Activated T-cell treated with anti-CD3 and anti-CD28 coated beads, Interleukin-2, amount 50 U/mL, for 72 hours (primary cell): ENCODE results near the gene TEAD2. TPM values are rescaled to one million over a fixed set of nuclear protein-coding genes. Genes with fewer than 3 reads are reported as not detected.
"Not testable (repeated sequence)": the region's sequence is repeated elsewhere in the genome, so short reads cannot be mapped to it uniquely, and the experiment has no call there.

Experiments
- ATAC-seq, 2 donors: fragments of 150-1000 bp; cut with Tn5 transposase; replicated peaks in 1 of 2; 2 replicates each; pipeline ENCODE4 v1.10.0; 2021; ENCODE audit warnings: moderate library complexity in 2 of 2, mild to moderate bottlenecking in 1 of 2
- DNase-seq, 2 donors: peaks; one replicate each; pipeline ENCODE4 v3.0.0; 2021 to 2022; ENCODE audit warnings: mixed read lengths in 1 of 2
- H3K27ac Mint-ChIP-seq: one replicate; pipeline ENCODE4 v1.8.0; 2022; ENCODE audit warnings: mild to moderate bottlenecking, moderate library complexity, mixed read lengths
- H3K27me3 Mint-ChIP-seq: one replicate; pipeline ENCODE4 v1.8.0; 2022; ENCODE audit warnings: low read depth, mixed read lengths
- H3K36me3 Mint-ChIP-seq, 2 donors: one replicate each; pipeline ENCODE4 v1.8.0; 2022; ENCODE audit warnings: mixed read lengths in 2 of 2, mild to moderate bottlenecking in 1 of 2; ENCODE audit not compliant: insufficient read depth in 2 of 2
- H3K4me1 Mint-ChIP-seq: one replicate; pipeline ENCODE4 v1.8.0; 2022; ENCODE audit warnings: low read depth, mixed read lengths
- H3K4me3 Mint-ChIP-seq, 2 donors: one replicate each; pipeline ENCODE4 v1.8.0; 2022; ENCODE audit warnings: mild to moderate bottlenecking in 2 of 2, mixed read lengths in 2 of 2, moderate library complexity in 2 of 2
- H3K9me3 Mint-ChIP-seq, 2 donors: one replicate each; pipeline ENCODE4 v1.8.0; 2022; ENCODE audit warnings: mixed read lengths in 2 of 2
- total RNA-seq, 2 donors: library from RNA; stranded (reverse); gene quantifications; one replicate each; pipeline ENCODE4 v1.2.3, GENCODE V29; 2022

Gene TEAD2
- total RNA-seq, 2 donors from 2014 or later, result not detected

GRCh38 chr19:49338023-49338677, 24.1 kb downstream of the TEAD2 start:
- Mint-ChIP-seq H3K27ac (peak overlapping the region; percentile 68), H3K9me3 (no peaks in the 10 kb centered on the region), H3K4me1 (peaks cover 59% of the 10 kb centered on the region), H3K36me3 (peaks cover 15 to 19% of the 10 kb centered on the region in 2 donors), H3K27me3 (no peaks in the 10 kb centered on the region), H3K4me3 (peak overlapping the region in 1 of 2 donors; percentile 11)
- ATAC-seq (no peak), DNase-seq (no peak)

DNA sequence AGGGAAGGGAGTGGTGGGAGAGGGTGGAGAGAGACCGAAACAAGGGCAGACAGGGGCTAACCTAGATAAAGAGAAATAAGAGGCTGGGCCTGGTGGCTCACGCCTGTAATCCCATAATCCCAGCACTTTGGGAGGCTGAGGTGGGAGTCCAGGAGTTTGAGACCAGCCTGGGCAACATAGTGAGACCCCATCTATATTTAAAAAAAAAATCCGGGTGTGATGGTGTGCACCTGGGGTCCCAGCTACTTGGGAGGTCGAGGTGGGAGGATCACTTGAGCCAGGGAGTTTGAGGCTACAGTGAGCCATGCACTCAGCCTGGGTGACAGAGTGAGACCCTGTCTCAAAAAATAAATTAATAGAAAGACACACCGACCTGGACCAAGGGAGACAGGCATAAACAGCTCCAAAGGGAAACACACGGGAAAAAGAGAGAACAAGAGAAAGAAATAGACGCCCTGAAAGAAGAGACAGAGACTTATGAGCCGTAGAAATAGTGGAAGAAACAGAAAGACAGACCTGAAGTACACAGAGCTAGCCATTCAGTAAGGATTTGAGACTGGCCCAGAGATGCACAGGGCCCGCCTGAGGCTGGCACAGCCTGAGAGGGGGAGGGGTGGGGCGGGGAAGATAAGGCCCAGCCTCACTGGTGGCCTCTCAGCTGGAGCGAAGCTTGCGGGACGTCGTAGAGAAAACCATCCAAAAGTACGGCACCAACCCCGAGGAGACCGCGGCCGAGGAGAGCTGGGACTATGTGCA, 24.8 kb downstream of the TEAD2 start:
- Mint-ChIP-seq H3K9me3 (no peaks in the 10 kb centered on the region), H3K27ac (no peak overlapping the region), H3K4me1 (peaks cover 66% of the 10 kb centered on the region), H3K36me3 (peaks cover 15 to 19% of the 10 kb centered on the region in 2 donors), H3K27me3 (no peaks in the 10 kb centered on the region), H3K4me3 (peak overlapping the region; percentile 11 to 97)
- DNase-seq, result no peak
- no peak for ATAC-seq

GRCh38 chr19:49336482-49337266, 25.5 kb downstream of the TEAD2 start:
- ATAC-seq, result no peak
- DNase-seq, result no peak
- H3K9me3 Mint-ChIP-seq, result no peaks in the 10 kb centered on the region
- no peaks in the 10 kb centered on the region for H3K27me3 Mint-ChIP-seq
- peak overlapping the region; percentile 98 for H3K27ac Mint-ChIP-seq
- H3K36me3 Mint-ChIP-seq, result peaks cover 15 to 19% of the 10 kb centered on the region in 2 donors
- H3K4me3 Mint-ChIP-seq, result peak overlapping the region; percentile 95 to 97
- H3K4me1 Mint-ChIP-seq, result peaks cover 74% of the 10 kb centered on the region

DNA sequence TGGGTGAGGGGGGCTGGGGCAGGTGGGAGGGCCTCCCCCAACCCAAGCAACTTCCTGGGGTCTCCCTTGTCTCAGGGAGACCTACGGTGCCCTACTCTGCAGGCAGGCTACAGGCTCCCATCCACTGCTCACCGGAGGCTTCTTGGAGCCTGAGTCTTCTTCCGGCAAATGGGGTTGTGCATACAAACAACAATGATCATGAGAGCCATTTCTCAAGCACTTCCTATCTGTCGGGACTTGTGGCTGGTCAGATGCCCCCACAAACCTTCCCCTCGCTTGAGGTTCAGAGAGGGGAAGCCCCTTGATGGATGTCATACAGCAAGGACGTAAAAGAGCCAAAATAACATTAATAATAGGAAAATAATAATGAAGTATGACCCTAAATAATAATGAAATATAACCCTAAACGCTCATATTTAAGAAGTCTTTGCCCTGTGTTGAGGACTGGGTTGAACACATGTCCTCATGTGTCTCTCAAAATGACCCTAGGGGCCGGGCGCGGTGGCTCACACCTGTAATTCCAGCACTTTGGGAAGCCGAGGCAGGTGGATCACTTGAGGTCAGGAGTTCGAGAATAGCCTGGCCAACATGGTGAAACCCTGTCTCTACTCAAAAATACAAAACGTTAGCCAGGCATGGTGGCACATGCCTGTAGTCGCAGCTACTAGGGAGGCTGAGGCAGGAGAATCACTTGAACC, 26.3 kb downstream of the TEAD2 start:
- Mint-ChIP-seq H3K27ac (peak overlapping the region; percentile 98), H3K27me3 (no peaks in the 10 kb centered on the region), H3K36me3 (peaks cover 15 to 19% of the 10 kb centered on the region in 2 donors), H3K9me3 (no peaks in the 10 kb centered on the region), H3K4me3 (peak overlapping the region; percentile 95 to 97), H3K4me1 (peaks cover 81% of the 10 kb centered on the region)
- peak; percentile 25 to 26 for ATAC-seq
- peak; percentile 23 to 29 for DNase-seq

- Mint-ChIP-seq H3K27me3 (no peaks in the 10 kb centered on the region), H3K4me3 (peak within 1 kb of the TSS; percentile 95 to 97), H3K4me1 (peaks cover 81% of the 10 kb centered on the region), H3K36me3 (peaks cover 13 to 19% of the 10 kb centered on the region in 2 donors), H3K27ac (peak within 1 kb of the TSS; percentile 98), H3K9me3 (no peaks in the 10 kb centered on the region)
- DNase-seq (peak; percentile 60 to 63), ATAC-seq (peak; percentile 56 to 57)
Measured at GRCh38 chr19:49335071-49335783, 27.0 kb downstream of the TEAD2 start, which contains the start of gene CD37. Gene CD37 (plus strand): TSS chr19:49335406. CDS start chr19:49335541, 135 bp downstream.

GRCh38 chr19:49333811-49334288, 28.4 kb downstream of the TEAD2 start:
- H3K9me3 Mint-ChIP-seq, result no peaks in the 10 kb centered on the region
- no peaks in the 10 kb centered on the region for H3K27me3 Mint-ChIP-seq
- ATAC-seq (peak; percentile 60 to 71), DNase-seq (peak; percentile 72 to 75)
- peak overlapping the region; percentile 88 for H3K27ac Mint-ChIP-seq
- H3K4me1 Mint-ChIP-seq, result peaks cover 92% of the 10 kb centered on the region
- peak overlapping the region; percentile 87 to 89 for H3K4me3 Mint-ChIP-seq
- H3K36me3 Mint-ChIP-seq, result peaks cover 16% of the 10 kb centered on the region in 2 donors

DNA sequence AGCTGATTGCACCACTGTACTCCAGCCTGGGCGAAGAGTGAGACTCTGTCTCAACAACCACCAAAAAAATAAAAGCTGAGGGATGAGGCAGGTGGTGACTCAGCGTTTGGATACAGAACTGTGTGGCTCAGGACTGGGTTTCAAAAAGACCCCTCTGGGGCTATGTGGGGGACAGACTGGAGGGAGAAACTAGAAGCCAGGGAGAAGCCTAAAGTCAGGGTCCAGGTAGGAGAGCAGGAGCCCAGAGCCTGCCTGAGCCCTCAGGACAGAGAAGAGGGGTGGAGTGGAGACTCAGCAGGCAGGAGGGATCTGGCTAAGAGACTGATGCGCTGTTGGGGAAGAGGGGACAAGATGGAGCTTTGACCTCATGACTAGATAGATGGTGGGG, 28.8 kb downstream of the TEAD2 start:
- Mint-ChIP-seq H3K27me3 (no peaks in the 10 kb centered on the region), H3K4me3 (peak overlapping the region; percentile 87 to 89), H3K36me3 (peaks cover 13% of the 10 kb centered on the region in 2 donors), H3K27ac (peak overlapping the region; percentile 88), H3K4me1 (peaks cover 91% of the 10 kb centered on the region), H3K9me3 (no peaks in the 10 kb centered on the region)
- ATAC-seq (peak; percentile 3 to 4), DNase-seq (peak in 1 of 2 donors; percentile 22)

DNA sequence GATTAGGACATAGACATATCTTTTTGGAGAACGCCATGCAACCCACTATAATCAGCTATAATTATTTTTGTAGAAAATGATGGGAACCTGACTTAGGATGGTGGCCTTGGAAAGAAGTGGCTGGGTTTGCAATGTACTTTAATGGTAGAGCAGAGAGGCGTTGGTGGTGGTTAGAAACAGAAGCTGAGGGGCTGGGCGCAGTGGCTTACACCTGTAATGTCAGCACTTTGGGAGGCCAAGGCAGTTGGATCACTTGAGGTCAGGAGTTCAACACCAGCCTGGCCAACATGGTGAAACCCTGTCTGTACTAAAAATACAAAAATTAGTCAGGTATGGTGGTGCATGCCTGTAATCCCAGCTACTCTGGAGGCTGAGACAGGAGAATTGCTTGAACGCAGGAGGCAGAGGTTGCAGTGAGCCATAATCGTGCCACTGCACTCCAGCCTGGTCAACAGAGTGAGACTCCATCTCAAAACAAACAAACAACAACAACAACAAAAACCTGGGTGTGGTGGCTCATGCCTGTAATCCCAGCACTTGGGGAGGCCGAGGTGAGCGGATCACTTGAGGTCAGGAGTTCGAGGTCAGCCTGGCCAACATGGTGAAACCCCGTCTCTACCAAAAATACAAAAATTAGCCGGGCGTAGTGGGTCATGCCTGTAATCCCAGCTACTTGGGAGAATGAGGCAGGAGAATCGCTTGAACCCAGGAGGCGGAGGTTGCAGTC, 29.4 kb downstream of the TEAD2 start:
- Mint-ChIP-seq H3K27ac (peak overlapping the region; percentile 88), H3K36me3 (peaks cover 9 to 11% of the 10 kb centered on the region in 2 donors), H3K4me1 (peaks cover 91% of the 10 kb centered on the region), H3K4me3 (peak overlapping the region; percentile 87 to 89)
- ATAC-seq, H3K9me3 Mint-ChIP-seq, H3K27me3 Mint-ChIP-seq, DNase-seq: not testable (repeated sequence)

GRCh38 chr19:49331616-49332055, 30.6 kb downstream of the TEAD2 start:
- DNase-seq, result peak; percentile 71 to 75
- Mint-ChIP-seq H3K27ac (peak overlapping the region; percentile 43), H3K9me3 (no peaks in the 10 kb centered on the region), H3K36me3 (peaks cover 7 to 9% of the 10 kb centered on the region in 2 donors), H3K4me1 (peaks cover 86% of the 10 kb centered on the region), H3K27me3 (no peaks in the 10 kb centered on the region), H3K4me3 (peak overlapping the region; percentile 71 to 89)
- ATAC-seq, result peak; percentile 81 to 86

GRCh38 chr19:49331187-49331586, 31.0 kb downstream of the TEAD2 start:
- Mint-ChIP-seq H3K27ac (peak overlapping the region; percentile 26), H3K4me3 (peak overlapping the region; percentile 71 to 89), H3K4me1 (peaks cover 82% of the 10 kb centered on the region)
- DNase-seq, H3K9me3 Mint-ChIP-seq, ATAC-seq, H3K36me3 Mint-ChIP-seq, H3K27me3 Mint-ChIP-seq: not testable (repeated sequence)

DNA sequence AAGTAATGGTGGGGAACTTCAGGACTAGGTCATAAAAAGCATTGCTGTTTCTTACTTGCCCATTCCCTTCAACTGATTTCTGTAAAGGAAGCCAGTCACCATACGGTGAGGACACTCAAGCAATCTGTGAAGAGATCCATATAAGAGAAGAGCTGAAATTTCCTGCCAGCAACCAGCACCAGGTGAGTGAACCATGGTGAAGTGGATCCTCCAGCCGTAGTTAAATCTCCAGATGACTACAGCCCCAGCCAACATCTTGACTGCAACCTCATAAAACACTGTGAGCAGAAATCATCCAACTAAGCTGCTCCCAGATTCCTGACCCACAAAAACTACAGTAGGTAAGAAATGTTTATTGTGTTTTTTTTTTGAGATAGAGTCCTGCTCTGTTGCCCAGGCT, 33.5 kb downstream of the TEAD2 start:
- Mint-ChIP-seq H3K4me3 (no peak overlapping the region), H3K4me1 (peaks cover 61% of the 10 kb centered on the region)

More for the DNA sequence above, 33.5 kb downstream of the TEAD2 start:
- no peak for ATAC-seq
- H3K27ac Mint-ChIP-seq, result no peak overlapping the region
- no peaks in the 10 kb centered on the region for H3K27me3 Mint-ChIP-seq
- H3K9me3 Mint-ChIP-seq, result no peaks in the 10 kb centered on the region
- peaks cover 0 to 9% of the 10 kb centered on the region in 2 donors for H3K36me3 Mint-ChIP-seq
- no peak for DNase-seq
